NCI-H1694 (cell line): ENCODE measurements around the gene TPM2.
"Not testable (repeated sequence)": the region's sequence is repeated elsewhere in the genome, so short reads cannot be mapped to it uniquely, and the experiment has no call there.

Experiments
- DNase-seq: peaks from one replicate; lab custom pipeline; 2025; lab: John Stamatoyannopoulos, UW

TPM2 gene

DNA sequence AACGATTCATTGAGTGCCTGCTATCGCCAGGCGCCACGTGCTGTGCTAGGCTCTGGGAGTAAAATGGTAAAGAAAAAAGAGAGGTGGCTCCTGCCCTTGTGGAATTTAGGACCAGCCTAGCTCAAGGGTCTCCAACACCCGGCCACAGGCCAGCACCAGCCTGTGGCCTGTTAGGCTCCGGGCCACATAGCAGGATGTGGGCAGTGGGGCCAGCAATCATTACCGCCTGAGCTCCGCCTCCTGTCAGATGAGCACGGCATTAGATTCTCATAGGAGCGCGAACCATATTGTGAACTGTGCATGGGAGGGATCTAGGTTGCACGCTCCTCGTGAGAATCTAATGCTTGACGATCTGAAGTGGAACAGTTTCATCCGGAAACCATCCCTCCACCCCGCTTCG is 33.4 kb downstream of the TPM2 start:
- DNase-seq = no peak

DNA sequence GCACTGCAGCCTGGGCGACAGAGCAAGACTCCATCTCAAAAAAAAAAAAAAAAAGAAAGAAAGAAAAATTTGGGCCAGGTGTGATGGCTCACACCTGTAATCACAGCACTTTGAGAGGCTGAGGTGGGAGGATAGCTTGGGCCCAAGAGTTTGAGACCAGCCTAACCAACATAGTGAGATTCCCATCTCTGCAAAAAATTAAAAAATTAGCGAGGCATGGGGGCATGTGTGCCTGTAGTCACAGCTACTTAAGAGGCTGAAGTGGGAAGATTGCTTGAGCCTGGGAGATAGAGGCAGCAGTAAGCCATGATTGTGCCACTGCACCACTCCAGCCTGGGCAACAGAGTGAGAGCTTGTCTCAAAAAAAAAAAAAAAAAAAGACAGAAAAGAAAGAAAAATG is 36.1 kb downstream of the TPM2 start:
- no peak for DNase-seq

DNA sequence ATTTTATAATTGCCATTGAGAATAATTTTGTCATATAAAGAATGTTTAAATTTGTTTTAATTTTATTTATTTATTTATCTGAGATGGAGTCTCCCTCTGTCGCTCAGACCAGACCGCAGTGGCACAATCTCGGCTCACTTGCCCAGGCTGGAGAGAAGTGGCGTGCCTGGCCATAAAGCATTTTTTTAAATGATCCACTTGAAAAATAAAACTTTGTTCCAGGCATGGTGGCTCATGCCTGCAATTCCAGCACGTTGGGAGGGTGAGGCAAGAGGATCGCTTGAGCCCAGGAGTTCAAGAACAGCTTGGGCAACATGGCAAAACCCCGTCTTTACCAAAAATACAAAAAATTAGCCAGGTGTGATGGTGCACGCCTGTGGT is 36.9 kb downstream of the TPM2 start:
- no peak for DNase-seq

DNA sequence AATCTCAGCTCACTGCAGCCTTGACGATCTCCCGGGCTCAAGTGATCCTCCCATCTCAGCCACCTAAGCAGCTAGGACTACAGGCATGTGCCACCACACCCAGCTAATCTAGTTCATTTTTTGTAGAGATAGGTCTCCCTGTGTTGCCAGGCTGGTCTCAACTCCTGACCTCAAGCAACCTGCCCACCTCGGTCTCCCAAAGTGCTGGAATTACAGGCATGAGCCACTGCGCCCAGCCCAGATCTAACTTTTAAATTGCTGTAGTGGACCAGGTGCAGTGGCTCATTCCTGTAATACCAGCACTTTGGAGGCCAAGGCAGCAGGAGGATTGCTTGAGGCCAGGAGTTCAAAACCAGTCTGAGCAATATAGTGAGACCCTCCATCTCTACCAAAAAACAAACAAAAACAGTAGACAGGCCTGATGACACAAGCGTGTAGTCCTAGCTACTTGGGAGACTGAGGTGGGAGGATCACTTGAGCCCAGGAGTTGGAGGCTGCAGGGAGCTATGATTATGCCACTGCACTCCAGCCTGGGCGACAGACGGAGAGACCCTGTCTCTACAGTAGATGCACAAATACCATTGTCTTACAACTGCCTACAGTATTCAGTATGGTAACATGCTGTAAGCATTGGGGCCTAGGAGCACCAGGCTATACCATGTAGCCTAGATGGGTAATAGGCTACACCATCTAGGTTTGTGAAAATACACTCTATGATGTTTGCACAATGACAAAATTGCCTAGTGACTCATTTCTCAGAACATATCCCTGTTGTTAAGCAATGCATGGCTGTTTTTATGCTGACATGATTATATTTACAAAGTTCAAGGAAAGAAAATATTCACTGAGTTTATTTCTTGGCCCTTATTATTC is 37.5 kb downstream of the TPM2 start:
- DNase-seq = no peak

DNA sequence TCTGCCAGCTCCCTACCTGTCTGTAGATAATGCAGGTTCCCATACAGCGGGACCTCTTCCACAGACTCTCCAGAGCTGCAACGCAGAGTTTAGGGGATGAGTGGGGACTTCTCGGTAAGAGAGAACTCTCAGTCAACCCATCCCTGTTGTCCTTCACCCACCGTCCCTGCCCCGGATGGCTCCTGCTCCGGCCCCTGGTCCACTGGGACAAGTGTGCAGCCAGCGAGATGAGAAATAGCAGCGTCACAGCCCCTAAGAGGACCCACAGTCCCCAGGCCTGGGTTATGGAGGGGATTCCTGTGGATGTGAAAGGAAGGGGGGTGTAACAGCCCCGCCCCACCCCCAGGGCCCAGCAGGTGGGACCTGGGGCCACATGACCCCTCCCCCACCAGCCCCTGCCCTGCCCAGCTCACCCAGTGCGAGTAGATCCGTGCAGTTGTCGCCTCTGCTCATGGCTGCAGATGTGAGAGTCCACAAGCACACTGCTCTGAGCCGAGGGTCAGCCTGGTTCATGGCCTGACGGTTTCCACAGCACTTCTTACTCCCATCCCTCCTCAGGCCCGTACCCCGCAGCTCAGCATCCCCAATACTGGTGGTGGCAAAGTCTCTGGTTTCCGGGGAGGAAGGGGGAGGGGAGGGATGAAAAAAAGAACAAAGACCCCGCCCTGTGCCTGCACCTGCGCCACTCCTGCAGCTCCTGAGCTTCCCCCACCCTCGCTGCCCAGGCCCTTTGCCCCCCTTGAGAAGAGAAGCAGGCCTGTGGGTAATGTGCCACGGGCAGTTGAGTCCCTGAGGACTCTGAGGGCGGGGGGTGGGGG is 39.2 kb downstream of the TPM2 start, which contains the start of gene SIT1:
TSS of gene SIT1 (minus strand) at position 591 of the 818 bp plus-strand sequence. CDS start at position 513, 78 bp downstream.
- no peak for DNase-seq

GRCh38 chr9:35649431-35650340 is 40.0 kb downstream of the TPM2 start:
- DNase-seq = no peak

DNA sequence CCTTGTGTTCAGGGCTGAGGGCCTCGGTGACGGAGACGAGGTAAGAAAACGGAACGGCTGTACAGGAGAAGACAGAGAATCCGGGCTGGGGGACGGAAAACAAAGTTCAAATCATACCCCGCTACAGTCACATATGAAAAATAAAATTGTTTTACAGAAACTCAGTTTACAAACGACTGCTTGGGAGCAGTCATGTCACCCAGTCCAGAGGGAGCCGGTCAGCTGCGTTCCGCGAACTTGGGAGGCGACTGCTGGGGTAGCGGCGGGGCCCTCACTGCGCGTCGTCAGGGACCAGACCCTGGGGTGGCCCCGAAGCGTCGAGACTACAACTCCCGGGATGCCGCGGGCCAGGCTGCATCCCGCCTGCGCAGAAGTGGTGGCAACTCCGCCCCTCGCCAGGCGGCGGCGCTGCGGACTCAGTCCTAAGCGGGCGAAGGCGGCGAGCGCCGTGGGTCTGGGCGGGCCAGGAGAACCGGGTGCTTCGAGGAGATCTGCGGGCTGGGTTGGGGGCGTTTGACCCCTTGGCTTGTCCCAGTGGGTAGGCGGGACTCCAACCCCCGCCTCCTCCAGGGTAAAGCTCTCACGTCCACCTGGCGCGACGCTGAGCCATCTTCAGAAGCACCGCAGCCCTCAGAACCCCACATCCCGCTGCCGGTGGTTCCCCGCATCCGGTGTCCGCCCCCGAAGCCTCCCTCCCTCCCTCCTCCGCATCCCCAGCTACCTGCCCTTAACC is 43.0 kb downstream of the TPM2 start:
- peak; percentile 87 for DNase-seq

DNA sequence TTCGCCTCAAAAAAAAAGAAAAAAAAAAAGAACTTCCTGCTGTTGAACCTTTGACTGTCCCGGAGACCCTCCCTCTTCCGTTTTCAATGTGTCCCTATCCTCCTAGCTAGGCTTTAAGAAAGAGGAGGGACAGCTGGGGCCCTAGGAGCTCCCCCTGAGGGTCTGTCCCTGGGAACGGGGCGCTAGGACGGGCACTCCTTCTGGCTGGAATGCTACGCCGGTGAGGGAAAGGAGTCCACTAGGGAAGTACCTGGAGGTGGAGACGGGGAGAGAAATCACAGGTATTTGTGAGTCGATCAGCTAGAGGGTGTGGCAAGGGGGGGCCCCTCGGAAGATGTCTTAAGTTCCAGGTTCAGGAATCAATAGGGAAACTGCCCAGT is 43.6 kb downstream of the TPM2 start:
- no peak for DNase-seq

DNA sequence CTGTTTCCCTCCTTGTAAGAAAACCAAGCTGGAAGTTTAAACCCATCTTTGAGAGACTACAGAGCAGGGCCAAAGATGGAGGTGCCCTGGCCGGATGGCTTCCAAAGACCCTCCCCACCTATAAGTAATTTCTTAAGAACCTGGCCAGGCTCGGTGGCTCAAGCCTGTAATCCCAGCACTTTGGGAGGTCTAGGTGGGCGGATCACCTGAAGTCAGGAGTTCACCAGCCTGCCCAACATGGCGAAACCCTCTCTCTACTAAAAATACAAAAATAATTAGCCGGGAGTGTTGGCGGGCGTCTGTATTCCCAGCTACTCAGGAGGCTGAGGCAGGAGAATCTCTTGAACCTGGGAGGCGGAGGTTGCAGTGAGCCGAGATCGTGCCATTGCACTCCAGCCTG is 44.0 kb downstream of the TPM2 start:
- not testable (repeated sequence) for DNase-seq

GRCh38 chr9:35643046-35643445 is 46.7 kb downstream of the TPM2 start:
- DNase-seq = no peak

GRCh38 chr9:35641478-35641877 is 48.2 kb downstream of the TPM2 start:
- DNase-seq = not testable (repeated sequence)

DNA sequence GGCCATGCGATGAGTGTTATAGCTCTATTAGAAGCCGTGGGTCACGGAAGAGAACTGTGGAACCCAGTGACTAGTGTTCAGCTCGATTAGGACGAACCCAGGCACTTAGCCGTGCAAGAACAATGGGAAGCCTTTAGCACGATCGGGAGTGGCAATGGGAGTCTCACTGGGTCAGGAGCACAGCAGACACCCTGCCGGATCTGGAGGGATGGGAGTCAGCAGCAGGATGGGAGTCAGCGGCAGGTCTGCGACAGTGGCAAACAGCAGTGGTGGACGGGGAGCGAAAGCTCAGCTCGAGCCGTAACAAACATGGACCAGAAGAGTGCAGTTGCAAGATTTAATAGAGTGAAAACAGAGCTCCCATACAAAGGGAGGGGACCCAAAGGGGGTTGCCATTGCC is 49.3 kb downstream of the TPM2 start:
- DNase-seq = not testable (repeated sequence)

DNA sequence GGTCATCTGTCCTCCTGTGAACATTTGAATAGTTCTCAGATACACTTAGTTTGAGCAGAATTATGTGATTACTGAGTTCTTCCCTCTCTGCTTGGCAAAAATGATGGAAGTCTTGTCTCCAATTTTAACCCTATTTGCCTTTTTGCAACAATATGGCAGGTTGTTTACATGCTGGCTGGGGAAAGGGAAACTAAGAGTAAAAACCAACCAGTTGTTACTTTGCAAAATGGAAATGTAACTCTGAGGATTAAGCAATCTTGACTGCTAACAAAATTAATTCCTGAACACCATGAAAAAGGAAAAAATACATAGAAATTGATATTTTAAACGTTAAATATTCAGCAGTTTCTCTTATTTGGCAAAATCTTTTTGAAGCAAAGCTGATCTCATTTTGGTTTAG is 50.1 kb downstream of the TPM2 start:
- DNase-seq = no peak

- not testable (repeated sequence) for DNase-seq
Observed at GRCh38 chr9:35639225-35639624, 50.5 kb downstream of the TPM2 start.

DNA sequence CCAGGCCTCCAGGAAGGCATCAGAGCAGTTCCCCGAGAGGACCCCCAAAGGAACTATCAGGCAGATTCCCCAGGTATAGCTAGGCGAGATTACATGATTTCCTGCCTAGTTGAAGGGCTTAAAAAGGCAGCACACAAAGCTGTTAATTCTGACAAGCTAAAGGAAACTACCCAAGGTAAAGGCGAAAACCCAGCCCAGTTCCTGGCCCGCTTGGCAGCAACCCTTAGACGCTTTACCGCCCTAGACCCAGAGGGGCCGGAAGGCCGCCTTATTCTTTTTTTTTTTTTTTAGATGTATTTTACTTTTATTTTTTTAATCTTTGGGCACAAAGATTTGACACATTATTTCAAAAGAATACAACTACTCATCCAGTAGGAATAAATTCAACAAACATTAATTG is 51.0 kb downstream of the TPM2 start:
- DNase-seq = not testable (repeated sequence)

GRCh38 chr9:35637427-35637955 is 52.2 kb downstream of the TPM2 start:
- not testable (repeated sequence) for DNase-seq

GRCh38 chr9:35636877-35637246 is 52.9 kb downstream of the TPM2 start:
- not testable (repeated sequence) for DNase-seq

GRCh38 chr9:35636135-35636876 is 53.4 kb downstream of the TPM2 start:
- DNase-seq = no peak

GRCh38 chr9:35635730-35636129 is 54.0 kb downstream of the TPM2 start:
- DNase-seq = no peak
